Dedifferentiated amniotic fluid mesenchymal stem cell (primary cell): Measurements from ENCODE around the gene PRKCH.

Experiments
- DNase-seq: peaks from one replicate; pipeline ENCODE4 v3.0.0-alpha.2; 2016; ENCODE audit errors: extremely low spot score

Gene PRKCH

DNA sequence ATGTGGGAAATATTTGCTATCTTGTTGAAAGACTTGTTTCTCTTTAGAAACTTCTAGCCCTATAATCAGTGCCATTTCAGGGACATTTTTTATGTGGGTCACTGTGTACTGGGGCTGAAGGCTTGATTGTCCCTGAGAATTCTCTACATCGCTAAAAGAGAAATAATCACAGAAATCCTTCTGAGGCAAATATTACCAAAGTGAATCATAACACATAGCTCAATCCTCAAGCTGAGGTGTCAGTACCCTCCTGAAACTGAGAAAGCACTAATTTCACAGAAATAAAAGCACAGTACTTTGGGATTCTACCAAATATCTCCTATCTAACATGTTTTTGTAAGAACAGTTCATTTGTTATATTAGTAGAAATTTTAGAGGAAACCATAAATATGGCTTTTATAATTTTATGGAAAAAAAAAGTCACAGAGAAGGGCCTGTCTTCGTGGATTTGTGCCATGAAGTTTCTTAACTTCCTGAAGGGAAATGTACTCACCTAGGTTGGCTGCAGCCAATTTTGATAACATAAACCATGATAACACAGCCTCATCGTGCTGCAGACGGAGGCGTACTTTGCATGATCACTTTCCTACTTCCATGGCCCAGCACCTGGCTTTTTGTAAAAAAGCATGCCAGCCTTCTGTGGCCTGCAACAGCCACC lies 210.2 kb downstream of the PRKCH start:
- no peak for DNase-seq

DNA sequence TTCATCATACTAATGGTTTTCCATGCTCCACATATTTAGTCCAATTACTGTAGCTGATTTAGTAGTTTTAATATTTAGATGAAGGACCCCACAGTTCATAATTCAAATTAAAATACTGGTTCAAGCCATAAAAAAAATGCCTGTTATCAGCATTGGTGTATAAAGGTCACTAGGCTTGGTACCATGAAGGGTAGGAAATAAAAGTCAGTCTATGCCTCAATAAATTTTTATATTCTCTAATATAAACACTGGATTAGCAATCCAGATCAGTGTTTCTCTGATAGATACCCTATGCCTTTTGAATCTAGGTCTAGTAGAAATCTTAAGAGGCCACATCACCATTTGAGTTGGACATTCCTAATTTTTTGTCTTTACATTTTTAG lies 210.7 kb downstream of the PRKCH start:
- no peak for DNase-seq

DNA sequence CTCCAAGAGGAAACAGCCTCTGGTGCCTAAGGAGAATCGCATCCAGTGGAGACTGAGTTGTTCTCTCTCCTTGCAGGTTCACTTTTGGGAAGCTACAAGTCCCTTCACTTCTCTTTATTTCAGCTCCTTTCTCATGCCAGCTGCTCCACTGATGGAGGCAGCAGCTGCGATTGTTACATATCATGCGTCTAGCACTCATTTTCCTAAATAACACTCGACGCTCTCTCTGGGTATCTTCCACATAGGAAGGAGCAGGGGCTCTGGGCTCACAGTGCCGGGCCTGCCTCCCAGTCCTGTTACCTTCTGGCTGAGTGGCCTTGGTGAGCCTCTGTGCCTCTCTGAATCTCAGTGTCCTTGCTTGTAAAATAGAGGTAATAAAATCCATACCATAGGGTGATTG lies 211.4 kb downstream of the PRKCH start:
- no peak for DNase-seq

DNA sequence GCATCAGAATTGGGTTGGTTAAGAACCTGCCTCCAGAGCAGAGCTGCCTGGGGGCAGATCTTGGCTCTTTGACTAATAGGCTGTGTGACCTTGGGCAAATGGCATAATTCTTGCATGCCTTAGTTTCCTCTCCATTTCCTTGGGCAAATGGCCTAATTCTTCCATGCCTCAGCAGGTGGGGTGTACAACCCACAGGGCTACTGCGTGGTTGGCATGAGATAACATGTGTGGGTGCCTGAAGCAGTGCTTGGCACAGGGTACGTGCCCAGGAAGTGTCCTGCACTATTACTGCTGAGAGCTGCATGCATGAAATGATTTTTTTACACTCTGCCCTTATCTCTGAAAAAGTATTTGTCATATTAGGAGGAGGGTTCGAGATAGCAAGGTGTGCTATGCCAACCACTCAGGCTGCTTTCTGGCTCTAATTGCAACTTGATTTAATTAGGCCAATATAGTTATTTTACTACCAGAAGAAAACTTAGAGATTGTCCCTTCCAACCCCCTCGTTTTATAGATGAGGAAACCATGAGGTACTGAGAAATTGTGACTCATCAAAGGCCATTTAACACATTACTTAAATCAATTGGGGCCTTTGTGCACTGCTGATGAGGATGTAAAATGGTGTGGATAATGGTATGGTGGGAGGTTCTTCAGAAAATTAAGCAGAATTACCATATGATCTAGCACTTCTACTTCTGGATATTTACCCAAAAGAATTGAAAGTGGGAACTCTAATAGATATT lies 212.3 kb downstream of the PRKCH start:
- no peak for DNase-seq

DNA sequence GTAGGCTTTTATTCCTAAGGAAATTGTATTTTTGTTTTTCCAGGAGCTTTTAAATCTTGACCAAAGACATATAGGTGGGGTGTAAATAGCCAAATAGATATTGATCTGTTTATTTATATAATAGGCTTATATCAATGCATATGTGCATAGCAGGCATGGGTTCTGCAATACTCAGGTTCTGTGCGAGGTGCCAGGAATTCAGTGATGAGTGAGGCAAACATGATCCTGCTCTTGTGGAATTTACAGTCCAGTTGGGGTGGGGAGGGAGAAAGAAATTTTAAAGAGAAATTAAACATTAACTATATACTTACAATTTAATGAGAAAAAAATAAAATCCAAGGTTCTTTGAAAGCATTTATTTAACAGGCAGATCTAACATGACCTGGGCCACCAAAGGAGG lies 213.7 kb downstream of the PRKCH start:
- DNase-seq, result no peak

DNA sequence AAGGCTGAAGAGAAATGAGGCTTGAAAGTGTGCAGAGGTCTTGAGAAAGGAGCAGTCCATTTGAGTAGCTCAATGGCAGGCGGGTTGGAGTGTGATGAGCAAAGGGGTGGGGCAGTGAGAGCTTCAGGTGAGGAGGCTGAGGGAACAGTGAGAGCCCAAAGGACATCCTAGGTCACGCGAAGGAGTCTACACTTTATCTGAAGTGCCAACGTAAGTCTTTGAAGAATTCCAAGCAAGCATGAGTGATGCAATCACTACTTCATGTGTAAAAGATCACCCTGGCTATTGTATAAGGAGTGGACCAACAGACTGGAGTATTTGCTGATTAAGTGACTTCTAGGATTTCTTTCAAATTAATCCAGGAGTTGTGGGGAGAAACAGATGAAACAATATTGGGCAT lies 214.1 kb downstream of the PRKCH start:
- DNase-seq, result no peak

DNA sequence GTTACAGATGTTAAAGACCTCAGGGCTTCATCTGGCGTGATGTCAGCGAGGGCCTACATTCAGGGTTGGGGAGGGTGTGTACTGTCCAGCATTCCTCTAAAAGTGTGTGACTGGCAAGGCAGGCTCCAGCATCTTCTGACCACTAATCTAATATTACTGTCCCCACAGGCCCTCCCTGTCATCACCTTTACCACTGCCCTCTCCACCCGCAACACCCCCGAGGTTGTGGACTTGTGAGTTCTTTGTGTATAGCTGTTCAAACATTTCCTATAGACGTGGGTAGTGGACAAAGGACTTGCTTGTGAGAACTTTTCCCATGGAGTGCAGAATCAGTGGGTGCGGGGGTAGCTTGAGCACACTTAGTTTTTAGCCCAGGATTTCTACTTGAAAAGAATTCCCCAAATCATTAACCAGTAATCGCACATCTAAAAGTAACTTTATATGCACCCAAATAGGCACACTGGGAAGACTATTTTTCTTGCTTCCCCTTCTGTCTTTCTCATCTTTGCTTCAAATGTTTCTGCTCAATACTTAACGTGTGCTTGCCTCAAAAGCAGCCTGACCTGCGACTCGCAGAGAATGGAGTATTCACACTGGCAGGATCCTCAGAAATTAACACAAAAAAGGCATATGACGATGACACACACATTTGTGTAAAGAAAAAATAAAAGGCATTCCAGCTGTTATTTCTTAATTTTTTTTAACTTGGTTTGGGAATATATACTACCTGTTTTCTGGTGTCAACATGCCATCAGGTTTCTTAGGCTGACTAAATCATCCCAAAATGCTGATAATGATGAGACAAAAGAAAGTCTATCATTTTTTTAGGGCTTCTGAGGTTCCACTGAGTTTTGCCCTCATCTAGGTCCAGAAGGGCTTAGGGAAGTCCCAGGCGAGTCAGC lies 215.5 kb downstream of the PRKCH start:
- DNase-seq, result no peak

DNA sequence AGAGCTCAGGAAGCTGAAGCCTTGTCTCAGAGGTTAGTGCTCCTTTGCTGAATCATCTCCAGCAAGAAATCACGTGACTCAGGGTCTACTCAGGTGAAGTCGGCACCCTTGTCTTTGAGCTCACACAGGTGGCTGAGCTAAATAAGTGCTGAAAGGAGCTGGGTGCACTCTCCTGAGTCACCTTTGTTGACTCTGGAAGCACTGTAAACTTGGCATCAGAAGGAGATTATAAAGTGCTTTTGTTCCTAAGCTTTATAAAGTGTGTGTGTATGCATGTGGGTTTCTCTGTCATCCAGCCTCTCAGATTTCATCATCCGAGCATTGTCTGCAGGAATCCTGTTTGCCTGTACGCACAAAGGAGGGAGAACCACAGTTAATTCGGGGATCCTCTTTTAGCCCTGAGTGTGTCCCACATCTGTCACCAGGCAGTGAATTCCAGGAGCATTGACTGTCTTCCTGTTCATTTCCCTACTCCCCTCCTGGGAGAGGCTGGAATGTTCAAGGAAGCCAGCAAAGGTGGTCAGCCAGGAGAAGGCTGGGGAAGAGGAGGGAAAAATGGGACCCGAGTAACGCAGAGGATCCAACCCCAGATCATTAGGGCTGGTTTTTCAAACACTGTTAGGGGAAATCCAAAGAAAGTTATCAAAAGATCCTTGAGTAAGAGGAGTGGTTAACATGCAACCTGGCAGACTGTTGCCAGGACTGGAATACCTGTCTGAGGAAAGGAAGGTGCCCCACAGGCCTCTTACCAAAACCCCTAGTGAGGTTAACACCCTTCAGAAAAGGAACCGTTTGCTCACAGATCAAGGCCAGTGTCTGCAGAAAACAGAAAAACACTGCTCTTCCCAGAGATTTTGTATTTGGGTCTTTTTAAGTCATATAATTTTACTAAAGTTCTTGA lies 216.4 kb downstream of the PRKCH start:
- peak; percentile 58 for DNase-seq

DNA sequence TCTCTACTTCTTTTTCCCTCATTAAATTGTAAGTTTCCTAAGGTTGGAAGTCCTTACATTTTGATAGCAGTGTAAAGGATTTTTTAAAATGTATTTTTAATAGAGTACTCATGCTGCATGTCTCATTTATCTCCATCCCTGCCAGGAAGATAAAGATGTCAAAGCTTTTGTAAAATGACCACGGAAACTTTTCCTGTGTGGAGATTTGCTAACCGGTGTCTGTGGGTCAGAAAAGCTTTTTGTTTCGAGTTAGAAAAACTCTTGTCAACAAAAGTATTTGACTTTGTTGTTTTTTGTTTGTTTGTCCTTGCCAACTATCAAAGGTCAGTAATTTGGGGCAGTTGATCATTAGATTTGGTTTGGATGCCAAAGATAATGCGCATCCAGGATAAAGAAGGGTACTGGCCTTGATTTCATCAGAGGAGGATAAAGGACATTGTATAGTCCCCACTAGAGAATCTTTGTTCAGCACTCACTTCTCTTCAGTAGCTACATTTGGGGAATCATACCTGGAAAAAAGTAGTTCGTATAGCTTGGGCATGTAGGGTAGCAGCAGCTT lies 217.2 kb downstream of the PRKCH start:
- no peak for DNase-seq

DNA sequence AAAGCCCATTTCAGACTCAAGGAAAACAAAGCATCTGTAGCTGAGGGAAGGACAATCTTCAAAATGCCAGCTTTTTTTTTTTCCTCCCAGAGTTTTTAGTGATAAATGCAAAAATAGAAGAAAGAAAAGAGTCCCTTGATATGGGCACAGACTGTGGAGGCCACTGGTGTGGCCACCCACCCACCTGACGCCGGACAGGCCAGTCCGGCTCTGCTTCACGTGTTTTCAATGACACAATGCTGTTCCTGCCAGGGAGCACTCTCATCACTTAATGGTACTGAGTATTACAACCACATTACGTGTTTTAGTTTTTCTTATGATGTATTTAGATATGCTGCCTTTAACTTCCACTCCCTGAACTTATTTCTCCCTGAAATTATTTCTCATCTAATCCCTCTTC lies 218.3 kb downstream of the PRKCH start:
- no peak for DNase-seq

DNA sequence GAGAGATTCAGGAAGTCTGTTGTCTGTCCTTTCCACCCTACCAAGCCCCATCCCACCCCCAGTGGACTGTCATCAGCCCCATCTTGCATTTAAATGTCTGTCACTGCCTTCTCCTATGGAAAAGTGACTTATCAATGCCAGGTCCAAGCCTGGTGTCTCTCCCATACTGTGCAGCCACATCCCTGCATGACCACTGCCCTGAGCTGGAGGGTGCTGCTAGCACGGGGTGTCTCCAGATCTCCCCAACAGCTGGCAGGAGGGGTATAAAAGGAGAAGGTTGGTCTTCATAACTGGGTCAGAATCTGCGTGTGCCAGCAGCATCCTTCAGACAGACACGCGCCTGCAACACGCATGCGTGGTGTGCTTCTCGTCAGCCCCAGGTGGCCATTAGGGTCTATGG lies 219.6 kb downstream of the PRKCH start:
- no peak for DNase-seq

DNA sequence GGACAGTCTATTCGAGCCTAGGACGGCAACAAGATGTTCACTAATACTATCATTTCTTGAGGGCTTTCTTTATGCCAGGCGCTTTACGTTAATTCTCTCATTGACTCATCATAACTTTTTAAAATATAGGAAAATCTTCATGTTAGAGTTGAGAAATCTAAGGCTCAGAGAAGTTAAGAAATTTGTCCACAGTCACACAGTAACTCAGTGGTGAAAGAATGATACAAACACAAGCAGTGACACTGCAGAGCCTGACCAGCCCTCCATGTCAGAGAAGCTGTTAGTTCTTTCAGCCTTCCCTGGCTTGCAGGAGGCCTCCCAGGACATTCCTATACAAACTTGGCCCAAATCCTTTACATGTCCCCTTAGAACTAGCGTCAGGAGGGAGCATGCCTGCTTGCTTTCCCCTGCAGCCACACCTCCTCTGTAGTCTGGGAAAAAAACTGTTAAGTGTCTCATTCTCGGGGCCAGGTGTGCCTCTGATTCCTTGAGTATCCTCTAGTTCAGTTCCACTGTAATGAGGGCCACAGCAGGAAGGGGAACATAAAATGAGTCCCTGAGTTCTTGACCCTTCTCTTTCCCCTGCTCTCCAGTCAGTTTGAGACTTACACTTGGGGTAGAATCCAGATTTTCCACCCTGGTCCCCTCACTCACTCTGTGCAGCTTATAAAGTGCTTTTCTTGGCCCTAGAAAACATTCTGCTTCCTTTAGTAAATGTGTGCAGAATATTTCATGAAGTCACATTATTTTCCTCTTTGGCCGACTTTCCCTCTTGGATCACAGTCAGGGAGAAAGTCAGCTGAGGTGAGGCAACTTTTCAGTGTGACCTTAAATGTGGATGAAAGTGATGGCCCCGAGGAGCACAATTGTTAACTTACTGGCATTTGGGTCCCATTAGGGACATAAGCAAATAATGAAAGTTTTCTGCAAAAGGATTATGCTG lies 221.7 kb downstream of the PRKCH start:
- no peak for DNase-seq

DNA sequence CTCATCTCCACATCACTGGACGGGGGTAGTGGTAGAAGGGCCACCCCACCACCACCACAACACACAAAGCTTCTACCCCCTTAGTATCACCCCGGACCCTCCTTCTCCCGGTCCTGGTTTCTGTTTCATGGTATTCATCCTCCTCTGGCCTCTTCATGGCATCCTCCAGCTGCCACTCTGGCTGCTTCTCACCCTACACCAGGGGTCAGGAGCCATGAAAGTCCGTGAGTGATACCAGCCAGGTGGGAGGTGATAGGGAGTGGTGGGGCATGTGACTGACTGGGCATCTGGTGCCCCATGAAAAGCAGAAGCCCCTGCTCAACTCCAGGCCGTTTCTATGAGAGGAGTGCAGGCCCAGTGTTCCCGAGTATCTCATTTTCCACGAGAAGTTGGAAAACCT lies 222.6 kb downstream of the PRKCH start:
- DNase-seq, result no peak

DNA sequence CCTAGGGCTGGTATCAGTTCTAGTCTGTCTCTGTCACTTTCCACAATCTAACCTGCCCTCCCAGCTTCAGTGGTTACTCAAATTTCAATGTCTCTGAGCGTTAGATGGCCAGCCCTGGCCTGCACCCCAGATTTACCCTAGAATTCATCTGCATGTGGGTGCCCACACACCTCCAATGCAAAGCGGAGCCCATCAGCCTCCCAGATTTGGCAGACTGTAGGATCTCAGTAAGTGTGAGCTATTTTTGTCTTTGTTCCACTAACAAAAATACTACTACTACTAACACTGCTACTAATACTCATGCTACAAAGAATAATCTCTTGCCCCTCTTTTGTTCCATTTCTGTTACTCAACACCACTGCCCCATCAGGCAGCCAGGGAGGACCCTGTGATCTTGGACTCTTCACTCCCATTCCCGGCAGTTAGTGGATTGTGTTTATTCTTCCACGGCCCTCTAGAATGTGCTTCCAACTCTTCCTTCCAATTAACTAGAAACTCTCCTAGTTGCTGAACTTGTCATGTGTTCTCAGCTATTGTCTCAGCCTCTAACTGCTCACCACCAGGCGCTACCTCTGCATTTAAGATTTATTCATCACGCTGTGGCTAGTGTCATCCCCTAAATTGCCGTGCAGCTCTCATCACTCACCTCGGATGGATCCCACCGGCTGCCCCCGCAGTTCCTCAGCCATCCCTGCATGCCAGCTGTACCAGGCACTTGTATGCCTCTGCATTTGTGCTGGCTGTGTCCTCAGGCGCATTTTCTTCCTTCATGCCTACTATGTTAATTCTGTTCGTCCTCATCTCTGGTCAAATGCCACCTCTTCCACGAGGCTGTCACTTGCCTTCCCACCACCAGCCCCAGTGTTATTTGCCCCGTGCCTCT lies 223.3 kb downstream of the PRKCH start:
- DNase-seq, result no peak

DNA sequence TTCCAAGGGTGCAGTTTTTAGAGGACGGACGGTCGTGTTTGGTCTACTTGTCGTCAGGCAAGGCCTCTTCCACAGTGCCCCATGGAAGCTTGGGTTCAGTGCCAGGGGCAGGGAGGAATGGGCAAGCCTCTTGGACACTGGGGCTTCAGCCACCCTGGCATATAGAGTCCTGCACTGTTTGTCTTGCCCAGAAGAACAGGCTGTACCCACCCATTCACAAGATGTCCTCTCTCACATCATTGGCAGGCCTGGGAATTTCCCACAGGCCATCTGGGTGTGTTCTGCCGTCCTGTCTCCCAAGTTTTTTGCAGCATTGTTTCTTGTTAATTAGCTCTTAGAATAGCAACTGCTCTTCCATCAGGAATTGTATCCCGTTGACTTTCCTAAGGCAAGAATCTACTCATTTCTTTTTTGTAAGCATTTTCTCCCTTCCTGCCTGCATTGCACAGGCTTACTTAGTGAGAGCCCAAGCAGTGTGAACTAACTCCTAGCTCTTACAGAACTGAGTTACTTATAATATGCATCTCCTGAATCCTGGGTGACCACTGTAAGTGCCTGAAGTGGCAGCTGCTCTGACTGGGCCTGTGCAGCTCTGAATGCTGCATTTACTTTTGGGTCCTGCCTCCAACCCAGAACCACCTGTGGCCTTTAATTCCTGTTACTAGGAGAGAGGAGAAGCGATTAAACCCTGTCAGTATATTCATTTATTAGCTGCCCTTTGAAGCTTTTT lies 224.5 kb downstream of the PRKCH start:
- no peak for DNase-seq

DNA sequence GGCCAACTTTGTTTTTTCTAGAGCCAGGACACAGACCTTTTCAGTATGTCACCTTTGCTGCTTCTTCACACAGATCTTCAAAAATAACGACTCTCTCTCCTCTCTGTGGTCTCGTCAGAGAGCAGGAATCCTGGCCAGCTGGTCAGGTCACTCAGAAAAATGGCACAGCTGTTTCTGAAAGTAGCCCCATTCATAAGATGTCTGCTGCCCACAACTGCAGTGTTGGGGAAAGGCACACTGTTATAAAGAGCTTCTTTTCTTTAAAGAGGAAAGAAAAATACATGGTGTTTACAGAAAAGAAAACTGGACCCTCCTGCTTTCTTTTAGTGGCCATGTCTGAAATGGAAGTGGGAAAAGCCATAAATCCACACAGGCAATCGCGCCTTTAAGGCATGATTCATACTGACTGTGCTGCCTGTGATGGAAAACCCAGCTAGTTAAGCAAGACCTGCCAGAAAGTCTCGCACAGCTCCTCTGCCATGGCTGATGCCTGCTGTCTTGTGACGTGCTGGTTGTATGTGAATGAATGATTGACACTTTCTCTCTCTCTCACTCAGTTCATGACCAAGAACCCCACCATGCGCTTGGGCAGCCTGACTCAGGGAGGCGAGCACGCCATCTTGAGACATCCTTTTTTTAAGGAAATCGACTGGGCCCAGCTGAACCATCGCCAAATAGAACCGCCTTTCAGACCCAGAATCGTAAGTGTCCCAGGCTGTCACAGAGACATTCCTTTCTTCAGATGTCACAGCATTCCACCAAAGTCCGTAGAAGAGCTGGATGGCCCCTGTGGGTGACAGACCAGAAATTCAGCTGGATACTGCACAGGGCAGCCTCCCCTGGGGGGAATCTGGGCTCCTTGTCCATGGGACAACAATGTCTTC lies 226.0 kb downstream of the PRKCH start:
- DNase-seq, result no peak

DNA sequence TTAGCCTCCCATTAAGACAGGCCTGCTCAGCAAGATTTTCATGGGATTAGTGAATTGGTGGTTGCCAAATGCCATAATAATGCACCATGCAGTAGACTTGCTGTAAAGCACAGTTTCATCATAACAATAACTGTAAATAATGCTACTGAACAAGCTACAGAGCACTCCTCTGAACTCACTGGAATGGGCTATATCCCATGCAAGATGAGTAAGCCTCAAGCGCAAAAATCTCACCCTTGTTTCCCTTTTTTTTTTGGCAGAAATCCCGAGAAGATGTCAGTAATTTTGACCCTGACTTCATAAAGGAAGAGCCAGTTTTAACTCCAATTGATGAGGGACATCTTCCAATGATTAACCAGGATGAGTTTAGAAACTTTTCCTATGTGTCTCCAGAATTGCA lies 228.0 kb downstream of the PRKCH start:
- DNase-seq, result no peak

DNA sequence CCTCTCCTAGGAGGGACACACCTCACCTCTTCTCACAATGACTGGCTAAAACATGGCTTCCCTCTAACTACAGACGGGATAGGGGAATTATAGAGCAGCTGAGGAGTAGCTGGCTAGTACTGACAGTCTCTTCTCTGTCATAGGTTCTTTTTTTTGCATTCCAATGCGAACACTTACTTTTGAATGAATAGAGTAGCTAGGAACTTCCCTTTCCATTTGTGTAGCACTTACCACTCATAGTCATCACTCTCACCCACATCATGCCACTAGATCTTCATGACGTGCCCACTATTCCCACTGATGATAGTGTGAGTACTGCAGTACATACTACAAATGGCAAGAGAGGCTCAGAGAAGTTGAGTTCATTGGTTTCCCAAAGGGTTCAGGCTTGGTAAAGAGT lies 230.0 kb downstream of the PRKCH start:
- no peak for DNase-seq
